Effector memory CD4-positive, alpha-beta T cell (primary cell): ENCODE results near the gene ELN.

Experiments
- DNase-seq, 3 donors: peaks; one replicate each; pipeline ENCODE4 v3.0.0-alpha.2; 2020
- H3K27ac ChIP-seq: 2 replicates; pipeline ENCODE4 v1.7.0; 2013; ENCODE audit warnings: mild to moderate bottlenecking, low read length, moderate library complexity; ENCODE audit not compliant: insufficient read depth, poor library complexity, severe bottlenecking
- H3K27me3 ChIP-seq: replicated peaks from 2 replicates; pipeline ENCODE4 v1.7.0; 2013; ENCODE audit warnings: mild to moderate bottlenecking, low read length; ENCODE audit not compliant: insufficient read depth, control insufficient read depth, poor library complexity, severe bottlenecking
- H3K36me3 ChIP-seq: 2 replicates; pipeline ENCODE4 v1.7.0; 2013; ENCODE audit warnings: mild to moderate bottlenecking, low read length, moderate library complexity; ENCODE audit not compliant: control insufficient read depth, insufficient read depth
- H3K4me1 ChIP-seq: 2 replicates; pipeline ENCODE4 v1.7.0; 2013; ENCODE audit warnings: low read length, mild to moderate bottlenecking; ENCODE audit not compliant: control insufficient read depth, insufficient read depth, poor library complexity, severe bottlenecking
- H3K4me3 ChIP-seq: 2 replicates; pipeline ENCODE4 v1.7.0; 2013; ENCODE audit warnings: low read length, low read depth, mild to moderate bottlenecking; ENCODE audit not compliant: insufficient read depth, poor library complexity, severe bottlenecking
- H3K9me3 ChIP-seq: 2 replicates; pipeline ENCODE4 v1.7.0; 2013; ENCODE audit warnings: mild to moderate bottlenecking, low read length, moderate library complexity; ENCODE audit not compliant: control insufficient read depth

The ELN gene

GRCh38 chr7:74030861-74031260 is 2.9 kb downstream of the ELN start:
- Histone ChIP-seq H3K4me3 (no peak overlapping the region), H3K9me3 (no peaks in the 10 kb centered on the region), H3K36me3 (no peaks in the 10 kb centered on the region), H3K27me3 (peaks cover 11% of the 10 kb centered on the region), H3K27ac (no peak overlapping the region), H3K4me1 (peaks cover 3% of the 10 kb centered on the region)
- DNase-seq, result no peak

GRCh38 chr7:74031403-74032190 is 3.6 kb downstream of the ELN start:
- peaks cover 3% of the 10 kb centered on the region for H3K4me1 ChIP-seq
- no peaks in the 10 kb centered on the region for H3K36me3 ChIP-seq
- no peak for DNase-seq
- no peak overlapping the region for H3K4me3 ChIP-seq
- no peaks in the 10 kb centered on the region for H3K9me3 ChIP-seq
- no peak overlapping the region for H3K27ac ChIP-seq
- H3K27me3 ChIP-seq, result peaks cover 9% of the 10 kb centered on the region

- H3K4me1 ChIP-seq, result peaks cover 3% of the 10 kb centered on the region
These were observed 4.2 kb downstream of the ELN start for GRCh38 chr7:74032191-74032490.

DNA sequence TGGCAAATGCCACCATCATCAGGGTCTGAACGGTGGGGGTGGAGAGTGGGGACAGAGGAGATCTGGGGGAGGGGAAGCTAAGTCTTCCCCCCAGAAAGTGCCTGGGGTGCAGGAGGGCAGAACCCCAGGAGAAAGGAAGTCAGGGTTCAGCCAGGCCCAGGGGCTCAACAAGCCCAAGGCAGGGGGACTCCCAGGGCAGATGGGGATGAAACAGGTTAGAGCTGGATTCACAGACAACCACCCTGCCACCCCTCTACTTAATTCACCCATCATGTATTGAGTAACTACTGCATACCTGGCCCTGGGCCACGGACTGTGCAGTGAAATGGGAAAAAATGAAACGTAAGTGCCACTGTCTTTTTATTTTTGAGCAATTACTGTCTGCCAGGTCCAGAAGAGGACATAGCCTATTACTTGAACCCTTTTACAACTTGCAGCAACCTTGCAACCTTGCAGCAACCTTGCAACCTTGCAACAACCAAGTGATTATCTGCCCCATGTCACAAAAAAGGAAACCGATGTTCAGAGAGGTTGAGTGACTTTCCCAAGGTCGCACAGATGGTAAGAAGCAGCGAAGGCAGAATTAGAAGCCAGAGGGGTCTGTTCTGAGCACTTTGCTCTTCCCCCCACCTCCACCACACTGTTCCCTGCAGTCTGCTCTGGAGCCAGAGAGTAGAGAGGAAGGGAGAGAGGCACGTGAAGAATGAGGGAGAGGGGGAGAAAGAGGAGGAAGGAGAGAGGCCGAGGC is 4.8 kb downstream of the ELN start:
- Histone ChIP-seq H3K4me3 (no peak overlapping the region), H3K27me3 (no peaks in the 10 kb centered on the region), H3K4me1 (peaks cover 3% of the 10 kb centered on the region), H3K9me3 (no peaks in the 10 kb centered on the region), H3K27ac (no peak overlapping the region), H3K36me3 (no peaks in the 10 kb centered on the region)
- DNase-seq, result no peak

More at GRCh38 chr7:74032191-74032490, 4.2 kb downstream of the ELN start:
- Histone ChIP-seq H3K4me3 (no peak overlapping the region), H3K27me3 (peaks cover 6% of the 10 kb centered on the region), H3K27ac (no peak overlapping the region), H3K9me3 (no peaks in the 10 kb centered on the region), H3K36me3 (no peaks in the 10 kb centered on the region)
- no peak for DNase-seq

GRCh38 chr7:74033372-74034311 is 5.7 kb downstream of the ELN start:
- peaks cover 3% of the 10 kb centered on the region for H3K4me1 ChIP-seq
- no peak for DNase-seq
- no peak overlapping the region for H3K27ac ChIP-seq
- no peaks in the 10 kb centered on the region for H3K27me3 ChIP-seq
- no peak overlapping the region for H3K4me3 ChIP-seq
- no peaks in the 10 kb centered on the region for H3K36me3 ChIP-seq
- H3K9me3 ChIP-seq, result no peaks in the 10 kb centered on the region

GRCh38 chr7:74037609-74038008 is 9.6 kb downstream of the ELN start:
- Histone ChIP-seq H3K36me3 (no peaks in the 10 kb centered on the region), H3K4me3 (no peak overlapping the region), H3K4me1 (no peaks in the 10 kb centered on the region)

DNA sequence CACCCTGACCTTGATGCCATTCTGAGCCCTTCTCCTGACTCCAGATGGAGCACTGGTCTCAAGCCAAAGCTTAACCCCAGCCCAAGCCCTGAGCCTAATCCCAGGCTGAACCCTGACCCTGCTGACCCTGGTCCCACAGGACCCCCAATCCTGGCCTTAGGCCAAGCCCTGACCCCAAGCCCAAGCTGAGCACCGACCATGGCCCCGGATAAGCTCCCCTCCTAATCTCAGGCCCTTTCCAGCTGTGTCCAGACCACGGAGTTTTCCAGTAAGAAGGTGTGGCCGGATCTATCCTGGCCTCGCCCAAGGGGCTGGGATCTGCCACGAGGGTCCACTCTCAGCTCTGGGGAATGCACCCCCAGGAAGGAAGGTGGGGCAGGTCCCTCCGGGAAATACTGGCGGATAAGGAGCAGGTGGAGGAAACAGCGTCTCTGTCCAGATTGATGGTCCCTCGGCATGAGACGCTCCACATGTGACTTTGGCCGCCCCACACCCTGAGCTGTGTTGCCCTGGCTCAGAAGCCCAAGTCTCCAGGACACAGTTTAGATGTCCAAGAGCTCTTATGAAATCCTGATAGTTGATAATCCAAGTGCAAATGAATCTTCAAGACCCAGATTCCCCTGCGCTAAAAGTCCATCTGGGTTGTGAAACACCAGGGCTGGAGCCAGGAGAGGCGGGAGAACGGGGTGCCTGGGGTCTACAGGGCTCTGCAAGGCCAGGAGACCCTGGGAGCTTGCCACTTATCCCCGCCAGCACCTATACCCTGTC is 10.4 kb downstream of the ELN start:
- DNase-seq, result no peak
- no peak overlapping the region for H3K27ac ChIP-seq
- H3K9me3 ChIP-seq, result no peaks in the 10 kb centered on the region
- H3K36me3 ChIP-seq, result no peaks in the 10 kb centered on the region
- no peak overlapping the region for H3K4me3 ChIP-seq
- no peaks in the 10 kb centered on the region for H3K27me3 ChIP-seq
- no peaks in the 10 kb centered on the region for H3K4me1 ChIP-seq

More at GRCh38 chr7:74037609-74038008, 9.6 kb downstream of the ELN start:
- Histone ChIP-seq H3K27me3 (no peaks in the 10 kb centered on the region), H3K9me3 (no peaks in the 10 kb centered on the region), H3K27ac (no peak overlapping the region)
- no peak for DNase-seq

GRCh38 chr7:74039337-74039736 is 11.4 kb downstream of the ELN start:
- H3K27ac ChIP-seq, result no peak overlapping the region
- H3K4me1 ChIP-seq, result no peaks in the 10 kb centered on the region
- H3K36me3 ChIP-seq, result no peaks in the 10 kb centered on the region
- no peaks in the 10 kb centered on the region for H3K9me3 ChIP-seq
- no peaks in the 10 kb centered on the region for H3K27me3 ChIP-seq
- no peak overlapping the region for H3K4me3 ChIP-seq
- DNase-seq, result no peak

GRCh38 chr7:74040101-74040790 is 12.3 kb downstream of the ELN start:
- Histone ChIP-seq H3K27ac (no peak overlapping the region), H3K9me3 (no peaks in the 10 kb centered on the region), H3K4me3 (no peak overlapping the region), H3K36me3 (no peaks in the 10 kb centered on the region), H3K4me1 (no peaks in the 10 kb centered on the region), H3K27me3 (no peaks in the 10 kb centered on the region)
- DNase-seq, result no peak
